Measurements from ENCODE around the gene MTHFR. TPM values are rescaled to one million over a fixed set of nuclear protein-coding genes. Genes with fewer than 3 reads are reported as not detected.

MTHFR gene
- total RNA-seq, 2 experiments from 2014 or later: 9.6 TPM

DNA sequence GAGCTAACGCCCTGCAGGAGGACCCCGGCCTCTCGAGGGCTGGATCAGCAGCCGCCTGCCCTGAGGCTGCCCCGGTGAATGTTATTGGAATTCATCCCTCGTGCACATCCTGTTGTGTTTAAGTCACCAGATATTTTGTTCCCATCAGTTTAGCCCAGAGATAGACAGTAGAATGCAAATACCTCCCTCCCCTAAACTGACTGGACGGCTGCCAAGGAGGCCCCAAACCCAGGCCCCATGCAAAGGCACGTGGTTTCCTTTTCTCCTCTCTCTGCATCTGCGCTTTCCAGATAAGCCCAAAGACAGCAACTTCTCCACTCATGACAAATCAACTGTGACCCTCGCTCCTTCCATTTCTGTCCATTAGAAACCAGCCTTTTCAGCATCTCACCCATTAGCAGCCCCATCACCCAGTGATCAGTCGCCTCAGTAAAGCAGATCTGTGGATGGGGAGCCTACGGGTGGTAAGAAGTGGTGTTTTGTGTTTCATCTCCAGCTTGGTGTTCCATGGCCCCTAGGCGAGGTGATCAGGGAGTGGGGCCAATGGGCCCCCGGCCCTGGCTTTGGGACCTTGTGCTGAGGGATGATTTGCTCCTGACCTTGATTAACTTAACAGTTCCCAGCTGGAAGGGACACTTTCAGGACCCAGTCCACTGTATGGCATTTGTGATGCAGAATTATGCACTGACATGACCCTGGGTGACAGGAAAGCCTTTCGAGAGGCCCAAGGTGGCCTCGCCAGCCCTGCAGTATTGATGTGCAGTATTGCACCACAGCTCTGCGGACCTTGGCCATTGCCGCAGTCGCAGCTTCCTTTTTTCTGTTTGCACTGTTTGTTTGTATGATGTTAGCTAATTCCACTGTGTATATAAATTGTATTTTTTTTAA lies 36.6 kb upstream of the MTHFR start:
- DNase-seq (no peak), ATAC-seq (no peak)
- CTCF ChIA-PET: no interaction called here
- no peak overlapping the region for H3K27ac Mint-ChIP-seq
- H3K27me3 Mint-ChIP-seq: no peaks in the 10 kb centered on the region
- H3K9me3 Mint-ChIP-seq: no peaks in the 10 kb centered on the region
- POLR2A ChIA-PET: interaction anchor here (8.7 kb wide), 1 partner anchor 66 kb away, joined by 111 read pairs; no protein-coding TSS in a partner anchor
- no peaks in the 10 kb centered on the region for H3K4me1 Mint-ChIP-seq (ENCODE audit: low read depth)
- TF ChIP-seq, protein P1, sequence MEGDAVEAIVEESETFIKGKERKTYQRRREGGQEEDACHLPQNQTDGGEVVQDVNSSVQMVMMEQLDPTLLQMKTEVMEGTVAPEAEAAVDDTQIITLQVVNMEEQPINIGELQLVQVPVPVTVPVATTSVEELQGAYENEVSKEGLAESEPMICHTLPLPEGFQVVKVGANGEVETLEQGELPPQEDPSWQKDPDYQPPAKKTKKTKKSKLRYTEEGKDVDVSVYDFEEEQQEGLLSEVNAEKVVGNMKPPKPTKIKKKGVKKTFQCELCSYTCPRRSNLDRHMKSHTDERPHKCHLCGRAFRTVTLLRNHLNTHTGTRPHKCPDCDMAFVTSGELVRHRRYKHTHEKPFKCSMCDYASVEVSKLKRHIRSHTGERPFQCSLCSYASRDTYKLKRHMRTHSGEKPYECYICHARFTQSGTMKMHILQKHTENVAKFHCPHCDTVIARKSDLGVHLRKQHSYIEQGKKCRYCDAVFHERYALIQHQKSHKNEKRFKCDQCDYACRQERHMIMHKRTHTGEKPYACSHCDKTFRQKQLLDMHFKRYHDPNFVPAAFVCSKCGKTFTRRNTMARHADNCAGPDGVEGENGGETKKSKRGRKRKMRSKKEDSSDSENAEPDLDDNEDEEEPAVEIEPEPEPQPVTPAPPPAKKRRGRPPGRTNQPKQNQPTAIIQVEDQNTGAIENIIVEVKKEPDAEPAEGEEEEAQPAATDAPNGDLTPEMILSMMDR (IDR thresholded peaks at IDR 0.05): no peak
- intact Hi-C loops (cut with micrococcal nuclease): no loop called here
- no peak overlapping the region for H3K4me3 Mint-ChIP-seq
- peaks cover 19% of the 10 kb centered on the region for H3K36me3 Mint-ChIP-seq (ENCODE audit: low read depth)

DNA sequence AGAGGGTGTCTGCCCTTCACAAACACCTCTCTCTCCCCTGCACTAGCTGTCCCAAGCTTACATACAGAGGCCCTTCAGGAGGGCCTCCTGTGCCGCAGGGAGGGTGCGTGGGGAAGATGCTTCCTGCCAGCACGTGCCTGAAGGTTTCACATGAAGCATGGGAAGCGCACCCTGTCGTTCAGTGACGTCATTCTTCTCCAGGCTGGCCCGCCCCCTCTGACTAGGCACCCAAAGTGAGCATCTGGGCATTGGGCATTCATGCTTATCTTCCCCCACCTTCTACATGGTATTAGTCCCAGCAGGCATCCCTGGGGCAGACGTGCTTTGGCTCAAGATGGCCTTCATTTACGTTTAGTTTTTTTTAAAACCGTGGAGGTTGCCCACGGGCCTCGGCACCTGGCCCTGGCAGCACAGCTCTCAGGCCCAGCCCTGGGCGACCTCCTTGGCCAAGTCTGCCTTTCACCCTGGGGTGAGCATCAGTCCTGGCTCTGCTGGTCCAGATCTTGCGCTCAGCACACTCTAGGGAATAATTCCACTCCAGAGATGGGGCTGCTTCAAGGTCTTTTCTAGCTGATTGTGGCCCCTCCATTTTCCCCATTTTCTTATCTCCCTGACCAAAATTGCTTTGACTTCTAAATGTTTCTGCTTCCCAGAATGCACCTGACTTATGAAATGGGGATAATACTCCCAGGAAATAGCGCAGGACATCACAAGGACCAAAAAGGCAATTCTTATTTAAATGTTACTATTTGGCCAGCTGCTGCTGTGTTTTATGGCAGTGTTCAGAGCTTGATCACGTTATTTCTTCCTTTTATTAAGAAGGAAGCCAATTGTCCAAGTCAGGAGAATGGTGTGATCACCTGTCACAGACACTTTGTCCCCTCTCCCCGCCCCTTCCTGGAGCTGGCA lies 35.7 kb upstream of the MTHFR start:
- CTCF ChIA-PET: interaction anchor here (1.5 to 5.3 kb wide), 2 partner anchors 52 to 66 kb away, joined by 4 to 45 read pairs; no protein-coding TSS in a partner anchor
- intact Hi-C loops (cut with micrococcal nuclease): no loop called here
- no peaks in the 10 kb centered on the region for H3K9me3 Mint-ChIP-seq

DNA sequence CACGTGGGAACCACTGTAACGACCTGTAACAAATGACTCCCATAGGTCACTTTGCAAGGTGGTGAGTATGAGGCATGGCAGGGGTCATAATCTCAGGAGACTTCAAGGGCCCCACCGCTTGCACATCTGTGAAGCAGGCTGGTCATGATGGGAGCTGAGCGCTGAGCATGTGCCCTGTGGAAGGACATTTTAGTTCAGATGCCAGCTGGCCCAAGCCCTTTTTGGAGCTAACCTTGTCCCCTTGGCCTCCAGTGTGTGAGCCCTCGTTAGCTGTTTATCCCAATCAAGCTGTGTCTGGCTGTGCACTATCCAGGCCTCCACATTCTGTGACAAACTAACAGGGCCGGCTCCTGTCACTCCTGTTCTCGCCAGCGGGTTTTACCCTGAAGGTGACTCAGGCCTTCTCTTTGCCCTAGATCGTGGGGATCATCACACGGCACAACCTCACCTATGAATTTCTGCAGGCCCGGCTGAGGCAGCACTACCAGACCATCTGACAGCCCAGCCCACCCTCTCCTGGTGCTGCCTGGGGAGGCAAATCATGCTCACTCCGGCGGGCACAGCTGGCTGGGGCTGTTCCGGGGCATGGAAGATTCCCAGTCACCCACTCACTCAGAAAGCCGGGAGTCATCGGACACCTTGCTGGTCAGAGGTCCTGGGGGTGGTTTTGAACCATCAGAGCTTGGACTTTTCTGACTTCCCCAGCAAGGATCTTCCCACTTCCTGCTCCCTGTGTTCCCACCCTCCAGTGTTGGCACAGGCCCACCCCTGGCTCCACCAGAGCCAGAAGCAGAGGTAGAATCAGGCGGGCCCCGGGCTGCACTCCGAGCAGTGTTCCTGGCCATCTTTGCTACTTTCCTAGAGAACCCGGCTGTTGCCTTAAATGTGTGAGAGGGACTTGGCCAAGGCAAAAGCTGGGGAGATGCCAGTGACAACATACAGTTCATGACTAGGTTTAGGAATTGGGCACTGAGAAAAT lies 34.3 kb upstream of the MTHFR start:
- intact Hi-C loops (cut with micrococcal nuclease): loop anchor here (5.0 kb wide), 1 partner anchor 52 kb away; no protein-coding TSS in a partner anchor
- no peaks in the 10 kb centered on the region for H3K27me3 Mint-ChIP-seq
- peaks cover 20% of the 10 kb centered on the region for H3K36me3 Mint-ChIP-seq (ENCODE audit: low read depth)
- ChIA-PET CTCF (interaction anchor here (1.2 to 5.3 kb wide), 5 partner anchors 17 to 68 kb away, joined by 4 to 45 read pairs (median 7); partner anchors contain the start of gene CLCN6), POLR2A (interaction anchor here (8.7 kb wide), 1 partner anchor 68 kb away, joined by 111 read pairs; no protein-coding TSS in a partner anchor)
- H3K4me1 Mint-ChIP-seq (ENCODE audit: low read depth): no peaks in the 10 kb centered on the region
- ATAC-seq (no peak), DNase-seq (no peak)
- H3K4me3 Mint-ChIP-seq: no peak overlapping the region
- H3K9me3 Mint-ChIP-seq: no peaks in the 10 kb centered on the region
- no peak overlapping the region for H3K27ac Mint-ChIP-seq
- TF ChIP-seq, protein P1 (IDR thresholded peaks at IDR 0.05): no peak

More for the DNA sequence above, 35.7 kb upstream of the MTHFR start:
- Mint-ChIP-seq H3K27ac (no peak overlapping the region), H3K4me3 (no peak overlapping the region), H3K27me3 (no peaks in the 10 kb centered on the region), H3K36me3 (ENCODE audit: low read depth) (peaks cover 19% of the 10 kb centered on the region), H3K4me1 (ENCODE audit: low read depth) (no peaks in the 10 kb centered on the region)
- TF ChIP-seq, protein P1 (IDR thresholded peaks at IDR 0.05): no peak
- POLR2A ChIA-PET: interaction anchor here (0.6 to 8.7 kb wide), 2 partner anchors 67 to 83 kb away, joined by 3 to 111 read pairs; no protein-coding TSS in a partner anchor
- no peak for ATAC-seq
- no peak for DNase-seq

Data from activated CD8-positive, alpha-beta T cell treated with anti-CD3 and anti-CD28 coated beads for 36 hours (primary cell).